Esophagus squamous epithelium (tissue), 5 donors: ENCODE results near the gene ANKRD42. TPM values are rescaled to one million over a fixed set of nuclear protein-coding genes. Genes with fewer than 3 reads are reported as not detected.

Experiments used
- DNase-seq: peaks from one replicate; lab custom pipeline; 2025; lab: John Stamatoyannopoulos, UW
- H3K27ac ChIP-seq, 4 donors: fragments of 200-600 bp; sonication (generic); one replicate each; pipeline ENCODE4 v1.5.1; 2016 to 2019; ENCODE audit warnings: mild to moderate bottlenecking in 1 of 4
- H3K27me3 ChIP-seq, 4 donors: fragments of 200-600 bp; sonication (generic); 1 replicate in 3 of 4; 2 replicates in 1 of 4; pipeline versions ENCODE4 v1.5.1 to v1.6.0; 2017 to 2021; ENCODE audit warnings: antibody characterized with exemption in 1 of 4
- H3K36me3 ChIP-seq, 3 donors: fragments of 200-600 bp; sonication (generic); one replicate each; pipeline ENCODE4 v1.5.1; 2016 to 2019
- H3K4me1 ChIP-seq, 3 donors: fragments of 200-600 bp; sonication (generic); one replicate each; pipeline ENCODE4 v1.5.1; 2017 to 2019
- H3K4me3 ChIP-seq, 4 donors: fragments of 200-600 bp; sonication (generic); 1 replicate in 3 of 4; 2 replicates in 1 of 4; pipeline ENCODE4 v1.5.1; 2016 to 2019; ENCODE audit warnings: mild to moderate bottlenecking in 2 of 4, moderate library complexity in 1 of 4
- H3K9me3 ChIP-seq, 3 donors: fragments of 200-600 bp; sonication (generic); one replicate each; pipeline ENCODE4 v1.5.1; 2016 to 2019
- CTCF ChIP-seq, 6 experiments: fragments of 450-650 bp in 4 of 6; fragments of 200-600 bp in 2 of 6; sonication (generic) in 2 of 6; IDR thresholded peaks; one replicate each; pipeline ENCODE4 v1.5.1; 2016 to 2019; ENCODE audit warnings: antibody characterized with exemption in 6 of 6, mild to moderate bottlenecking in 4 of 6, moderate library complexity in 4 of 6
- POLR2A ChIP-seq, 4 donors: fragments of 450-650 bp; IDR thresholded peaks; one replicate each; pipeline ENCODE4 v1.6.1; 2017; ENCODE audit warnings: antibody characterized with exemption in 4 of 4, mild to moderate bottlenecking in 4 of 4, moderate library complexity in 3 of 4
- WGBS, 2 donors: methylation state at CpG; one replicate each; pipeline ENCODE4 v1.1.5; 2018; 5-methylcytosine and 5-hydroxymethylcytosine counted together
- intact Hi-C: fragments of 100-400 bp; cut with DNase I; formaldehyde crosslinking; loops from one replicate; pipeline ENCODE4 v1.15.0; 2022
- total RNA-seq, 4 donors: library from RNA; depleted of rRNA; stranded (reverse); fragments of >200 nt; gene quantifications; one replicate each; pipeline ENCODE4 v1.1.0, GENCODE V29; 2016
- donor health status: DM: yes; HTN: yes; CAD: no.

The ANKRD42 gene
- total RNA-seq, 4 donors from 2014 or later = 3.9 to 7.4 (median 5.2) TPM

GRCh38 chr11:83219095-83219494 lies 25.6 kb downstream of the ANKRD42 start:
- intact Hi-C loops = no loop called here
- H3K36me3 ChIP-seq = peaks cover 0 to 8% (median 0%) of the 10 kb centered on the region in 3 donors
- 75 to 79% methylated on average over 7 of the region's 8 CpGs for WGBS, 2 donors
- H3K27me3 ChIP-seq = no peaks in the 10 kb centered on the region
- H3K27ac ChIP-seq = no peak overlapping the region
- H3K4me1 ChIP-seq = no peaks in the 10 kb centered on the region
- TF ChIP-seq CTCF (IDR thresholded peaks at IDR 0.05) (no peak), POLR2A (IDR thresholded peaks at IDR 0.05) (no peak)
- H3K4me3 ChIP-seq = no peak overlapping the region
- H3K9me3 ChIP-seq = no peaks in the 10 kb centered on the region
- no peak for DNase-seq

- Histone ChIP-seq H3K4me3 (no peak overlapping the region), H3K27ac (no peak overlapping the region), H3K4me1 (no peaks in the 10 kb centered on the region), H3K36me3 (peaks cover 0 to 4% (median 0%) of the 10 kb centered on the region in 3 donors), H3K9me3 (no peaks in the 10 kb centered on the region), H3K27me3 (no peaks in the 10 kb centered on the region)
- no peak for DNase-seq
- intact Hi-C loops = no loop called here
- TF ChIP-seq CTCF (IDR thresholded peaks at IDR 0.05) = no peak
- TF ChIP-seq POLR2A (IDR thresholded peaks at IDR 0.05) = no peak
- 77 to 90% methylated on average over 10 of the region's 10 CpGs for WGBS, 2 donors
Measured at GRCh38 chr11:83220260-83220659, 26.7 kb downstream of the ANKRD42 start.

- DNase-seq = no peak
- Histone ChIP-seq H3K27me3 (no peaks in the 10 kb centered on the region), H3K27ac (no peak overlapping the region), H3K36me3 (no peaks in the 10 kb centered on the region), H3K4me1 (no peaks in the 10 kb centered on the region), H3K4me3 (no peak overlapping the region), H3K9me3 (no peaks in the 10 kb centered on the region)
- no peak for TF ChIP-seq CTCF (IDR thresholded peaks at IDR 0.05)
- TF ChIP-seq POLR2A (IDR thresholded peaks at IDR 0.05) = no peak
- intact Hi-C loops = no loop called here
Measured at GRCh38 chr11:83221694-83222093, 28.2 kb downstream of the ANKRD42 start.

- DNase-seq = no peak
- no peak overlapping the region for H3K4me3 ChIP-seq
Measured at GRCh38 chr11:83222499-83222898, 29.0 kb downstream of the ANKRD42 start.

GRCh38 chr11:83223457-83223856 lies 29.9 kb downstream of the ANKRD42 start:
- Histone ChIP-seq H3K27me3 (no peaks in the 10 kb centered on the region), H3K36me3 (no peaks in the 10 kb centered on the region), H3K4me3 (no peak overlapping the region), H3K9me3 (no peaks in the 10 kb centered on the region), H3K4me1 (no peaks in the 10 kb centered on the region), H3K27ac (no peak overlapping the region)
- intact Hi-C loops = no loop called here
- no peak for DNase-seq
- no peak for TF ChIP-seq POLR2A (IDR thresholded peaks at IDR 0.05)
- no peak for TF ChIP-seq CTCF (IDR thresholded peaks at IDR 0.05)
- WGBS, 2 donors = 88 to 91% methylated on average over 2 of the region's 2 CpGs

More at GRCh38 chr11:83222499-83222898, 29.0 kb downstream of the ANKRD42 start:
- Histone ChIP-seq H3K36me3 (no peaks in the 10 kb centered on the region), H3K9me3 (no peaks in the 10 kb centered on the region), H3K4me1 (no peaks in the 10 kb centered on the region), H3K27me3 (no peaks in the 10 kb centered on the region), H3K27ac (no peak overlapping the region)
- WGBS, 2 donors = 79 to 82% methylated on average over 1 of the region's 1 CpG
- TF ChIP-seq POLR2A (IDR thresholded peaks at IDR 0.05) = no peak
- TF ChIP-seq CTCF (IDR thresholded peaks at IDR 0.05) = no peak
- intact Hi-C loops = no loop called here
